ENCODE measurements around the gene TDRD12.

TDRD12 gene, protein sequence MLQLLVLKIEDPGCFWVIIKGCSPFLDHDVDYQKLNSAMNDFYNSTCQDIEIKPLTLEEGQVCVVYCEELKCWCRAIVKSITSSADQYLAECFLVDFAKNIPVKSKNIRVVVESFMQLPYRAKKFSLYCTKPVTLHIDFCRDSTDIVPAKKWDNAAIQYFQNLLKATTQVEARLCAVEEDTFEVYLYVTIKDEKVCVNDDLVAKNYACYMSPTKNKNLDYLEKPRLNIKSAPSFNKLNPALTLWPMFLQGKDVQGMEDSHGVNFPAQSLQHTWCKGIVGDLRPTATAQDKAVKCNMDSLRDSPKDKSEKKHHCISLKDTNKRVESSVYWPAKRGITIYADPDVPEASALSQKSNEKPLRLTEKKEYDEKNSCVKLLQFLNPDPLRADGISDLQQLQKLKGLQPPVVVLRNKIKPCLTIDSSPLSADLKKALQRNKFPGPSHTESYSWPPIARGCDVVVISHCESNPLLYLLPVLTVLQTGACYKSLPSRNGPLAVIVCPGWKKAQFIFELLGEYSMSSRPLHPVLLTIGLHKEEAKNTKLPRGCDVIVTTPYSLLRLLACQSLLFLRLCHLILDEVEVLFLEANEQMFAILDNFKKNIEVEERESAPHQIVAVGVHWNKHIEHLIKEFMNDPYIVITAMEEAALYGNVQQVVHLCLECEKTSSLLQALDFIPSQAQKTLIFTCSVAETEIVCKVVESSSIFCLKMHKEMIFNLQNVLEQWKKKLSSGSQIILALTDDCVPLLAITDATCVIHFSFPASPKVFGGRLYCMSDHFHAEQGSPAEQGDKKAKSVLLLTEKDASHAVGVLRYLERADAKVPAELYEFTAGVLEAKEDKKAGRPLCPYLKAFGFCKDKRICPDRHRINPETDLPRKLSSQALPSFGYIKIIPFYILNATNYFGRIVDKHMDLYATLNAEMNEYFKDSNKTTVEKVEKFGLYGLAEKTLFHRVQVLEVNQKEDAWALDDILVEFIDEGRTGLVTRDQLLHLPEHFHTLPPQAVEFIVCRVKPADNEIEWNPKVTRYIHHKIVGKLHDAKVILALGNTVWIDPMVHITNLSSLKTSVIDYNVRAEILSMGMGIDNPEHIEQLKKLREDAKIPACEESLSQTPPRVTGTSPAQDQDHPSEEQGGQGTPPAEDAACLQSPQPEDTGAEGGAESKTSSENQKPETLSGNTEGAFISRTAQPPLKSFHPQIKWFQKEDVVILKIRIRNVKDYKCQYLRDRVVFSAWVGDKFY (N-terminal part only)

GRCh38 chr19:32719611-32720059 is at the start of gene TDRD12:
Gene TDRD12 (plus strand): TSS chr19:32719767. CDS start chr19:32720073, 306 bp downstream.
- no peak for DNase-seq (ENCODE audit: low read depth in 2 of 2)

DNA sequence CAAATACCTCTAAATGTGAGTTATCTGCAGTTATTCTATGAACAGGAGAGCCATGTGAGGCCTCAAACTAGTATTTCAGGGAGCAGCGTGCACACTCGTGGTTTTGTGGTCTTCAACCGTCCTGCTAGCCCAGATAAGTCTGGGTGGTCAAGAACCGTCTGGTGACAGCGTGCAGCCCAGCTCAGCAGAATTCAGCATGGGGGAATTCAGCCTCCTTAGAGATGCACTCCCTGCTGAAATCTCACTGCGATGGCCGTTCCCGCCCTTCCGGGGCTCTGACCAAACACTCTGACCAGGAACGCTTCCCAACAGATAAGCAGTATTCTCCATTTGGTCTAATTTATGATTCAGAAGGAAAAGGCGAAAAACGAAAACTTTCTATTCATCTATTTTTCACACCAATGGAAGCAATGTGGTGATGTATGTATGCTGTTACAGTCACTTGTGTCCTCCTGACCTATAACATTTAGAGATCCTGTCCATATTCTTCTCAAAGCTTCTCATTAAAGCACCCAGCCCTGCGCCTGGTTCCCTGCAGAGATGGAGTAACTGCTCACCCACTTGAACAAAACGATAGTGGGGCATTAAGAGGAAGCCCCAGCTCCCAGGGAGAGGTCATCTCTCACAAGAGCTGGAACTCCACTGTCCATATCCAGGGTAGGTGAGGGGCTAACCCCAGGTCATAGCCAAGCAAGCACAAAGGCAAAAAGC is 47.5 kb upstream of the TDRD12 start:
- no peak for DNase-seq (ENCODE audit: low read depth in 2 of 2)

- DNase-seq (ENCODE audit: low read depth in 2 of 2) = no peak
These were observed 46.7 kb upstream of the TDRD12 start for GRCh38 chr19:32672841-32673240.

DNA sequence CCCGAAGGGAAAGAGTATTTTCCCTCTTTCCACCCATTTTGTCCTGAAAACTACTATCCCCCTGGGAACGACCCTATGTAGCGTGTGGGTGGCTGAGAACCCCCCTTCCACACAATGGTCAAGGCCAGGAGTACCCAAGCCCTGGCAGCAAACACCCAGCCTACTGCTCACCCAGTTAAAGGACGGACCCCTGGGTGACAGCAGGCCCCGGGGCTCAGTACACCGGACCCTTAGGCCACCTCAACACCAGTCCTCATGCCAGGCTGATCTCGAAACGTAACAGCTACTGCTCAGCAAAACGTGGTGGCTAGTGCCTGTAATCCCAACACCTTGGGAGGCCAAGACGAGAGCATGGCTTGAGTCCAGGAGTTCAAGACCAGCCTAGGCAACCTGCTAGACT is 46.0 kb upstream of the TDRD12 start:
- DNase-seq (ENCODE audit: low read depth in 2 of 2) = no peak

DNA sequence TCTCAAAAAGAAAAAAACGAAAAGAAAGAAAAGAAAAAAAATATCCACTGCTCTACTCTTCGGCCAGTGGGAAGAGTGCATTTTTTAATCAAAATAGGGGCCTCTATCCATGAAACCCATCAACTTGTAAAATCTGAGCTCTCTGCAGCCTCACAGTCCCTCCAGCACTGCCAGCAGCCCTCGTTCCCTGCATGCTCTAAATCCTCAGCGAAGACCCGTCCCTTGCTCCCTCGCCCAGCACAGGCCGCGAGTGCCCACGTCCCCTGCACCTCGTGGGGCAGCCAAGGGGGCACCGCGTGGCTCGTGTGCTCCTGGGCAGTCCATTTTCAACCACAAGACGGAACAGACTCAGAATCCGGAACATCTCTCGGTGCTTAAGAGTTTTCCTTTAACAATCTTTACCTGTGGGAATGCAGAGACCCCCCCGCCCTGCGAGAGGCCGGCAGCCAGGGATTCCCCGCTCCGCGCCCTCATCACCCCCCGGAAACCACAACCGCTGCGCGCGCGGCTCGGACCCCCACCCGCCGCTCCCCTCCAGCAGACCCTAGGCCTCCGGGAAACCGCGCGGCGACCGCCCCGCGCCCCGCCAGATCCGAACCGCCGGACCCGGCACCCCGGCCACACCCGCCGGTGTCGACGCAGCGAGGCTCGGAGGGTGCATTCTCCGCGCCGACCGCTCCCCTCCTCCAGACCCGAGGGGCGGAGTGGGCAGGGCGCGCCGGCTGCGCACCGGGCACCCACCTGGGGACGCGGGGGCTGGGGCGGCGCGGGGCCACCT is 45.2 kb upstream of the TDRD12 start:
- no peak for DNase-seq (ENCODE audit: low read depth in 2 of 2)

GRCh38 chr19:32674931-32675719 is 44.4 kb upstream of the TDRD12 start, which contains the start of gene ANKRD27:
Gene ANKRD27 (minus strand): TSS chr19:32675180. CDS start chr19:32659015, 16,165 bp downstream.
- peak; percentile 93 to 96 for DNase-seq (ENCODE audit: low read depth in 2 of 2)

DNA sequence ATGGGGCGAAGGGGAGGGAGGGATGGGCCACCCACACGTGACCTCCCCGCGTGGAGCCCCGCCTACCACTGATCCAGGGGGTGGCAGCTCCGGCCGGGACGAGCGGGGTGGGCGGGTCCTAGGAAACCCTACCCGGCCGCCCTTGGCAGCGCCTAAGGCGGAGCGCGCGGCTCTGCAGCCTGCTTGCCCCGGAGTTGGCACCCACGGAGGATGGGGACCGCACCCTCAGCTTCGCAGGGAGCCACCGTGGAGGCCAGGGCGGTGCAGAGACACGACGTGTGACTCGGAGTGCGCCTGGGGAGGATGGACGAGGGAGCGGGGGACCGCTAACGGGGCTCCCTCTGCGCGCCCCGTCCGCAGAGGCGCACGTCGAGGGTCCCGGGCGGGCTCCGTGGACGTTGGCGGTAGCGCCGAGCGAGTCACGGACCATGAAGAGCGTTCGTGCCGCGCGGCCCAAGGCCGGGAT is 43.8 kb upstream of the TDRD12 start, which contains the start of gene RGS9BP:
TSS of gene RGS9BP (plus strand) at position 129 of the 466 bp plus-strand sequence. CDS start 416 bp downstream, outside the sequence.
- peak; percentile 21 to 46 for DNase-seq (ENCODE audit: low read depth in 2 of 2)

- DNase-seq (ENCODE audit: low read depth in 2 of 2) = no peak
These were observed 43.2 kb upstream of the TDRD12 start for GRCh38 chr19:32676186-32676894.

GRCh38 chr19:32676895-32677359 is 42.6 kb upstream of the TDRD12 start:
- DNase-seq (ENCODE audit: low read depth in 2 of 2) = no peak

DNA sequence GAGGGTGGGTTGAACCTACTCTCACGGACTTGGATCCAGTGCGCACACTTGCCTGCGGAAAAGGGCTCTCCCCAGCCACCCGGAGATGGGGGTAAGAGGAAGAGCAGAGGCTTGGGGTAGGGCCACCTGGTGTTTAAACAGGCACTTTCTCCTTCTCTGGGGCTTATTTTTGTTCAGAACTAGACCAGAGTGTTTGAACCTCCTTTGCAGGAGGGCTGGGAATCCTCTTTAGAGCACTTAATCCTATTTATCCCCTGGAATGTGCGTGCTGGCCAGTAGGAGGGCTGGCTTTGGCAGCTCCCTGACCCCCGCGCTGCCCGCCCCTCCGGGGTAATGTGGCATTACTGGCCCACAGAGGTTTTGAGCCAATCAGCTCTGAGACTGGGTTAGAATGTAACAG is 41.9 kb upstream of the TDRD12 start:
- no peak for DNase-seq (ENCODE audit: low read depth in 2 of 2)

DNA sequence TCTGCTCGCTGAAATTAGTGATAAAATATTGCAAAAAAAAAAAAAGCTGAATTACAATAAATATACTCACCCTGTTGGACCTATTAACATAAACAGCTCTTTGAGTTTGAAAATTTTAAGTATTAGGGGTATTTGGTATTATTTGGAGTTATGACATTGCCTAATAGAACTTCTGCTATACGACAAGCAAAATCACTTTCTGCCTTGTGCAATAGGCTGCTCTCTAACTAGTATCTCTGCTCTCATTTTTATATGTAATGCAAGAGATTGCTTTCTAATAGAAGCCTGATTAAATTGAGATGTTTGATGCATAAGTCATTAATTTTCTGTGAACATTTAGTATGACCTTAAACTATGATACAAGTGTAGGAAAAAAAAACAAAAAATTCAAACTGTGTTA is 38.6 kb upstream of the TDRD12 start:
- no peak for DNase-seq (ENCODE audit: low read depth in 2 of 2)

DNA sequence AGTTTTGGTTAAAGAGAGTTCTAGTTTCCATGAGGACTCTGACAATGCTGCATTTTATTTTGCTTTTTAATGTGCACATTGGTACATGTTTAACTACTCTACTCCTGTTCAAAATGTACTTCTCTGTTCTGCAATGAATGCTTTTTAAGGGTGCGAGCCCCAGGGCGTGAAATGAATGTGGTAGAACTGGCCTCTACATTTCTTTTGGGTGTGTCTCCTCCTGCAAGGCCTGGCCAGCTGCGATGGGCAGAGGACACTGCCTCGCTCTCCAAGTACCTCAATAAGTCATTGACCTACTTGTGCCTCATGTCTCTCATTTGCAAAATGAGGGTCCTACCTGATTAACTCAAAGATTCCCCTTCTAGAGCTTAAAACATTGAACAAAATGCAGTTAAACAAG is 37.2 kb upstream of the TDRD12 start:
- no peak for DNase-seq (ENCODE audit: low read depth in 2 of 2)

DNA sequence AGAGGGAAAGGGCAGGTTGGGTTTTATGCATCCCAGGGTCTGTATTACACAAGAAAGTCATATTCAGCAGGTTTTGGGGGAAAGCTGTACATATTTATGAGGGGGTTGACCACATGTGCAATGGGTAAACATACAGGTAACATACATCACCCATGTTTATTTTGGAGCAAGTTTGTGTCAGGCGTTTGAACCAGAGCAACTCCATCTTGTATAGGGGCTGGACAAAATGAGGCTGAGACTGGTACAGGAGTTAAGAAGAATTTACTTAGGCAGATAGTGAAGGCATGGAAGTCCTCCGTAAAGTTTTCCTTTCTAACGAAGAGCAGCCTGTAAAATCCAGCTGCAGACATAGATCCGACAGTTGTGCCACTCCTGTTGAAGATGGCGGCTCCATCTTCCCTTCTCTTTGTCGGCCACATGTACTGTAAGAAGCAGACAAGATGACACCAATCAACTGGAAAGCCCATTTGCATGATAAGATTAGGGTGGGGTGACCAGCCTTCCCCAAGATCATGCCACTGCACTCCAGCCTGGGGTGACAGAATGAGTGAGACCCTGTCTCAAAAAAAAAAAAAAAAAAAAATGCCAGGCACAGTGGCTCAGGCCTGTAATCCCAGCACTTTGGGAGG is 32.6 kb upstream of the TDRD12 start:
- no peak for DNase-seq (ENCODE audit: low read depth in 2 of 2)

- no peak for DNase-seq (ENCODE audit: low read depth in 2 of 2)
These were observed 31.9 kb upstream of the TDRD12 start for GRCh38 chr19:32687681-32688080.

DNA sequence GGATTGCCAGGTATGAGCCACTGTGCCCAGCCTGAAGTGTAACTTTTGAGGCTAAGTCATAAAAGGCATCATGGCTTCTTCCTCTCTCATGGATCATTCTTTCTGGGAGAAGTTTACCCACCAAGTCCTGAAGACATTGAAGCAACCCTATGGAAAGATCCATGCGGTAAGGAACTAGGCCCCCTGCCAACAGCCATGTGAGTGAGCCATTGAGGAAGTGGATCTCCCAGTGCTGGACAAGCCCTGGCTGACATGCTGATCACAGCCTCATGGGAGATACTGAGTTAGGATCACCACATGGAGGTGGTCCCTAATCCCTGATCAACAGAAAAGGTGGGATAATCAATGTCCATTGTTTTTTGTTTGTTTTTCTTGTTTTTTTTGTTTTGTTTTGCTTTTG is 31.3 kb upstream of the TDRD12 start:
- no peak for DNase-seq (ENCODE audit: low read depth in 2 of 2)

DNA sequence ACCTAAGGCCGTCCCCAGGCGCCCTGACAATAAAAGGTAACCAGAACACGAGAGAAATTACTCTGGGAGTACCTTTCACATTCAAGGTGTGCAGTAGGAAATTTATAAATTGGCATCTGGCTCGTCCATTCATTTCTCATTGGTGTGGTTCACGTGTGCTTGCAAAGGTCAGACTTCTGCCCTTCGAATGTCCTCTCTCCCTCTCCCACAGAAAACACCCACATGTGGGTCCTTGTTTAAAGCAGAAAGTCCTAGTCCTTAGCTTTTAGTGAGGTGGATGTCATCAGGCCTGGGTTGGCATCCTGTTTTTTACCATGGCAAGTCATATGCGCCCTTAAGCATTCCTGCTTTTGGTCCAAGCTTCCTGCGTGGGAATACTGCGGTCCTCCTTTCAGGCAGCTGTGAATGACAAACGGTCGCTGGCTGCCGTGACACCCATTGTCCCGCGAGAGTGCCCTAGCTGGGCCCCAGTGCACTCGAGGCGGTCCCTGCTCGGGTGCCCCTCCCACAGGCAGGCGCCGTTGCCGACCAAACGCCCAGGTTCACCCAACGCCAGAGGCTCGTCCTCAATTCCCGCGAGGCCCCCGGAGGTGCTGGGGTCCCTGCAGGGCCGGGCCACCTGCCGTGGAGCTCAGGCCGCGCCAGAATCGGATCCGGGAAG is 28.1 kb upstream of the TDRD12 start, which contains the start of gene NUDT19:
TSS of gene NUDT19 (plus strand) at position 531 of the 661 bp plus-strand sequence. CDS start 140 bp downstream, outside the sequence.
- peak; percentile 60 to 75 for DNase-seq (ENCODE audit: low read depth in 2 of 2)

Measured in stimulated activated CD8-positive, alpha-beta memory T cell treated with anti-CD3 and anti-CD28 coated beads, Interleukin-7, amount 100 ng/mL, for 4 hours (primary cell).